Progenitor cell of endocrine pancreas (in vitro differentiated cells): Measurements from ENCODE around the gene PAX7. TPM values are rescaled to one million over a fixed set of nuclear protein-coding genes. Genes with fewer than 3 reads are reported as not detected.

Experiments used
- DNase-seq: peaks from one replicate; pipeline ENCODE4 v3.0.0; 2021; ENCODE audit warnings: low spot score; ENCODE audit not compliant: unreplicated experiment
- H3K27ac Mint-ChIP-seq: 2 replicates; pipeline ENCODE4 v1.8.0; 2021; ENCODE audit warnings: mild to moderate bottlenecking, moderate library complexity, mixed read lengths
- H3K27me3 Mint-ChIP-seq: 2 replicates; pipeline ENCODE4 v1.8.0; 2021; ENCODE audit warnings: mixed read lengths
- H3K36me3 Mint-ChIP-seq: 2 replicates; pipeline ENCODE4 v1.8.0; 2022; ENCODE audit warnings: mixed read lengths; ENCODE audit not compliant: insufficient read depth
- H3K4me1 Mint-ChIP-seq: 2 replicates; pipeline ENCODE4 v1.8.0; 2021; ENCODE audit warnings: low read depth, mixed read lengths
- H3K4me3 Mint-ChIP-seq: 2 replicates; pipeline ENCODE4 v1.8.0; 2021; ENCODE audit warnings: low read depth, mild to moderate bottlenecking, moderate library complexity, mixed read lengths
- H3K9me3 Mint-ChIP-seq: 2 replicates; pipeline ENCODE4 v1.8.0; 2021; ENCODE audit warnings: low read depth, mixed read lengths
- total RNA-seq: library from RNA; stranded (reverse); gene quantifications from 2 replicates; pipeline ENCODE4 v1.2.1, GENCODE V29; 2021
- TF ChIP-seq, protein P1 (sequence below): fragments of 200-600 bp; sonication (generic); IDR thresholded peaks from one replicate; pipeline ENCODE4 v1.5.0; 2021; ENCODE audit warnings: antibody characterized with exemption, mild to moderate bottlenecking; ENCODE audit not compliant: unreplicated experiment

Gene PAX7
- total RNA-seq, 1 donor from 2014 or later, result not detected

DNA sequence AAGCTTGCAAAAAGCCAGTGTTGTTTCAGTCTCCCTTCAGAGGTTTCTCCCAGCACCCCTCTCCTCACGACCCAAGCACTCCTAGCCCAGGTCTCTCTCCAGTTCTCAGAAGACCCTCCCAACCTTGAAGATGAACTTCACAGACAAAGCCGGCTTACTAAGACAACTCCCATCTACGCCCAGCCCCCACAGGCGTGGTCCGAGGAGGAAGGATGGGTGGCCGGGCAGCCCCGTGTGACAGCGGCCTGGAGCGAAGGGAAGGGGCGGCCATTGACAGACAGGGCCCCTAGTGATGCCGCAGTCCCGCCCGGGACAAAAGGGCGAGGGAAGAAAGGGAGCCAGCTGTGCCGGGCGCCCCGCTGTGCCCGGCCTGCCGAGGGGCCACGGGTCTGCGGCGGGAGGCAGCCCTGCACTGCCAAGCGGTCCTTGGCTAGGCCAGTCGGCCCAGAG, 6.9 kb downstream of the PAX7 start:
- TF ChIP-seq, protein P1, sequence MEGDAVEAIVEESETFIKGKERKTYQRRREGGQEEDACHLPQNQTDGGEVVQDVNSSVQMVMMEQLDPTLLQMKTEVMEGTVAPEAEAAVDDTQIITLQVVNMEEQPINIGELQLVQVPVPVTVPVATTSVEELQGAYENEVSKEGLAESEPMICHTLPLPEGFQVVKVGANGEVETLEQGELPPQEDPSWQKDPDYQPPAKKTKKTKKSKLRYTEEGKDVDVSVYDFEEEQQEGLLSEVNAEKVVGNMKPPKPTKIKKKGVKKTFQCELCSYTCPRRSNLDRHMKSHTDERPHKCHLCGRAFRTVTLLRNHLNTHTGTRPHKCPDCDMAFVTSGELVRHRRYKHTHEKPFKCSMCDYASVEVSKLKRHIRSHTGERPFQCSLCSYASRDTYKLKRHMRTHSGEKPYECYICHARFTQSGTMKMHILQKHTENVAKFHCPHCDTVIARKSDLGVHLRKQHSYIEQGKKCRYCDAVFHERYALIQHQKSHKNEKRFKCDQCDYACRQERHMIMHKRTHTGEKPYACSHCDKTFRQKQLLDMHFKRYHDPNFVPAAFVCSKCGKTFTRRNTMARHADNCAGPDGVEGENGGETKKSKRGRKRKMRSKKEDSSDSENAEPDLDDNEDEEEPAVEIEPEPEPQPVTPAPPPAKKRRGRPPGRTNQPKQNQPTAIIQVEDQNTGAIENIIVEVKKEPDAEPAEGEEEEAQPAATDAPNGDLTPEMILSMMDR, result no peak
- H3K4me3 Mint-ChIP-seq, result peak overlapping the region; percentile 12
- peaks cover 8% of the 10 kb centered on the region for H3K4me1 Mint-ChIP-seq
- no peak overlapping the region for H3K27ac Mint-ChIP-seq
- peaks cover 98% of the 10 kb centered on the region for H3K27me3 Mint-ChIP-seq
- DNase-seq, result no peak
- H3K9me3 Mint-ChIP-seq, result no peaks in the 10 kb centered on the region
- no peaks in the 10 kb centered on the region for H3K36me3 Mint-ChIP-seq

DNA sequence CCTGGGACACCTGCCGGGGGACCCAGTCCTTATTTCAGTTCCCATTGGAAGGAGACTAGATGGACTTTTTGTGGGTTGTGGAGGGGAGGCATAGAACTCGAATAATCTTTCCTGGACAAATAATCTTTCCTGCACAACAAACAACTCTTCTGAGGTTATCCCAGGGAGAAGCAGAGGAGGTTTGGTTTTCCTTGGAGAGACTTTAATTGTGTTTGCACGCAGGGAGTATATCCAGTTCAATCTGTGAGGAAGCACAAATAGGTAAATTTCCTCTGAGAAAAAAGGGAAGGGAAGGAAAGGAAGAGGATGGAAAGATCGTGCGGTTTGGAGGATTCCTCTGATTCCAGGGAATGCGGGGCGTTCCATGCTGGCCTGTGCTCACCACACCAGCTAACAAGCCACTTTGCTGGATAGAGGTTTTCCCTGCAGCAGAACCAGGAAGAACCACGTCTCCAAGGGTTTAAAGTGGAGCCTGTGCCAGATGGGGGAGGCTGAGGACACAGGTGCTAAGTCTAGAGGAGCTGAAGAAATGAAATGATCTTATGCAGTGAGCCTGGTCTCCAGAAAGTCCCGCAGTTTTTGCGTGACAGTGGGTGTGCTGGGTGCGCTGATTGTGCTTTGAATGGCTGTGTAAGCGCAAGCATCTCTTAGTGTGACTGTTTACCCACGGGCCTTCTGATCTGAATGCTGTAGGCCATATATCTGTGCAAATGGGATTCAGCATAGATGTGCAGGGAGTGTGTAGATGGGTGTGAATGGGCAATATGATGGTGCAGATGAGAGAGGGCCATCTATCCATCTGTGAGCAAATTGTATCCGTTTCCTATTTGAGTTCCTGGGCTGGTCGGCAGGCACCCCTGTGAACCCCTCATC, 7.6 kb downstream of the PAX7 start:
- Mint-ChIP-seq H3K9me3 (no peaks in the 10 kb centered on the region), H3K36me3 (no peaks in the 10 kb centered on the region), H3K4me1 (peaks cover 9% of the 10 kb centered on the region), H3K27me3 (peaks cover 96% of the 10 kb centered on the region), H3K27ac (no peak overlapping the region), H3K4me3 (no peak overlapping the region)
- TF ChIP-seq, protein P1, result no peak
- no peak for DNase-seq

DNA sequence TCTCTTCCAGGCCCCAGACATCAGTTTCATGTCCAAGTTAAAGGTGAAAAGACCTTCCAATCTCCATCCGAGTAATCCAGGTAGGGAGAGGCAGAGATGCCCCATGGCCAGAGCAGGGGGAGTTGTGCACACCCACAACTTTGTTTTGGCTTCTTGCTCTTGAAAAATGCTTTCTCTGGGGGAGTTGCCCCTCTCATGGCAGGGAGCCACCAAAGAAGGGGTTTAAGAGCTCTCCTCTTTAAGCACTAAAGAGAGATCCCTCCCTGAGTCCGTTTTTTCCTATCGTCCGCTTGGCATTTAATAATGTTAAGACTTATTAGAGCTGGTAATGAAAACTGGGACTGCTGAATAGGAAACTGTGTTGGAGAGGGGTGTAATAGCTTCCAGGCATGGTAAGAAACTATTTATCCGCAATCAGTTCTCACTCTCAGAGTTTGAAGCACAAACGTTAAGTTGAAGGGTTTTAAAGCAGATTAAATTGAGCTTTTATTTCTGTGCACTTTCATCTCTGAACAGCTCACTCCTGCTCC, 8.3 kb downstream of the PAX7 start:
- Mint-ChIP-seq H3K4me3 (no peak overlapping the region), H3K27ac (no peak overlapping the region), H3K9me3 (no peaks in the 10 kb centered on the region), H3K4me1 (peaks cover 11% of the 10 kb centered on the region), H3K27me3 (peaks cover 94% of the 10 kb centered on the region), H3K36me3 (no peaks in the 10 kb centered on the region)
- TF ChIP-seq, protein P1, result no peak
- no peak for DNase-seq

DNA sequence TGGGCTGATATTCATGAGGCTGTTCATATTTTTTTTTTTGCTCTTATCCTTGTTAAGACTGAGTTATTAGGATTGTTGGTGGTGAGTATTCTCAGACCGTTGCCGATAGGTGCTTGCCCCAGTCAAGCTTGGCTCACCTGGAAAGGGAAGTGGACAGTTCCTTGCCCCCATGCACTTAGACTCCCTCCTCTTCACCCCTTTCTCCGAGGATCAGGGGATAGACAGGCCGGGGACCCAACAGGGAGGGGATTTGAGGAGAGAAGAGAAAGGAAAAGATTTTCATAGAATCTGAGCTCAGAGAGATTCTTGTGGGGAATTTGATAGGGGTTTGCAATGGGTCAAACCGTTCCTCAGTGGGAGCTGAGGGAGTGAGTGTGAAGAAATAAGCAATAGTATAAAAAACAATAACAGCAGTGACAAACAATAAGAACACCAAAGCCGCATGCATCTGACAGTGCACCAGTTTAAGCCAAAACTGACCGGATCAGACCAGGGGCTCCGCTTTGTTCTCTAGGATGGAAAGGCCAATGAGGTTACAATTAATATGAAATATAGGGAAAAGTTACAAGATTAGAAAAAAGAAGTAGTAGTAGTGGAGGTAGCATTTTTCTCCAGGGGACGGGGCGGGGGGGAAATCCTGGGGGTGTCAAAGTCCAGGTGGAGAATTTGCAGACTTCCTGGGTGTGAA, 8.9 kb downstream of the PAX7 start:
- no peak overlapping the region for H3K27ac Mint-ChIP-seq
- H3K4me1 Mint-ChIP-seq, result peaks cover 11% of the 10 kb centered on the region
- DNase-seq, result no peak
- H3K27me3 Mint-ChIP-seq, result peaks cover 94% of the 10 kb centered on the region
- TF ChIP-seq, protein P1, result no peak
- no peak overlapping the region for H3K4me3 Mint-ChIP-seq
- H3K36me3 Mint-ChIP-seq, result no peaks in the 10 kb centered on the region
- no peaks in the 10 kb centered on the region for H3K9me3 Mint-ChIP-seq

DNA sequence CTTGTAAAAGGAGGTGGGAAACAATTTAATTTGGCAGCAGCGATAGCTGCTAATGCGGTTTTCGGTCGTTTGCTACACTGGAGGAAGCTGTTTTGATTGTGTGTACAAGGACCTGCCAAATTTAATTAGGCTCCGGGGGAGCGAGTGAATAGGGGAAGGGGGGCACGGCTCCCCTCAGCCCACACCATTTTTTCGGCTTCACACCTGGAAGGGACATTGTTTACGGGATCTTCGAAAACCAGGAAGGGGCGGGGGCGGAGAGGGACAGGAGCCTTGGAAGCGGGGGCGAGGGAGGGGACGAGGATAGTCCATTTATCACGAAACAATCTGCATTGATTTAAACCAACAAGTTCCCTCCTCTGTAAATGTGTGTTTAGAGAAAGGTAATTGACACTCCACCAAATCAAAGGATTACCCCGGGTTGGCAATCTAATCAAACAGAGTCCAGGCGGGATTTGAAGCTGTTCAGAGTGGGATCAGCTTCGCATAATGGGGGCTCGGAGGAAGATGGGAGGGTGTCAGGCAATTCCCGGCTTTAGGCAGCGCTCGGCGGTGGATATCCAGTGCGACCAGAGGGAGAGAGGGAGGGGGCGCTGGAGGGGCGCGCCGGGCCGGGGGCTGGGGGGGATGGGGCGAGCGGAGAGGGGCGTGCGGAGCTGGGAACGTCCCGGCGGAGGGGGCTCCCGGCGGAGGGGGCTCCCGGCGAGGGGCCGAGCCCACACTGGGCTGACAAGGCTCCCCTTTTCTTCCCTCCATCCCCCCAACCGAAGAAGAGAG, 9.8 kb downstream of the PAX7 start:
- peaks cover 94% of the 10 kb centered on the region for H3K27me3 Mint-ChIP-seq
- no peaks in the 10 kb centered on the region for H3K9me3 Mint-ChIP-seq
- no peaks in the 10 kb centered on the region for H3K36me3 Mint-ChIP-seq
- no peak overlapping the region for H3K27ac Mint-ChIP-seq
- no peak for DNase-seq
- H3K4me3 Mint-ChIP-seq, result no peak overlapping the region
- peaks cover 11% of the 10 kb centered on the region for H3K4me1 Mint-ChIP-seq
- TF ChIP-seq, protein P1, result no peak
